Loucy (cell line): ENCODE results near the gene BCKDK.

Experiments used
- EZH2phosphoT487 ChIP-seq: fragments of 200-600 bp; IDR thresholded peaks from 2 replicates; pipeline ENCODE4 v1.6.1; 2018; ENCODE audit warnings: antibody characterized with exemption, mild to moderate bottlenecking, moderate library complexity, borderline replicate concordance
- TF ChIP-seq, protein P1 (sequence below): fragments of 200-600 bp; sonication (generic); conservative IDR thresholded peaks from 2 replicates; pipeline ENCODE4 v1.5.1; 2014; ENCODE audit warnings: mild to moderate bottlenecking, antibody characterized with exemption, low read length

DNA sequence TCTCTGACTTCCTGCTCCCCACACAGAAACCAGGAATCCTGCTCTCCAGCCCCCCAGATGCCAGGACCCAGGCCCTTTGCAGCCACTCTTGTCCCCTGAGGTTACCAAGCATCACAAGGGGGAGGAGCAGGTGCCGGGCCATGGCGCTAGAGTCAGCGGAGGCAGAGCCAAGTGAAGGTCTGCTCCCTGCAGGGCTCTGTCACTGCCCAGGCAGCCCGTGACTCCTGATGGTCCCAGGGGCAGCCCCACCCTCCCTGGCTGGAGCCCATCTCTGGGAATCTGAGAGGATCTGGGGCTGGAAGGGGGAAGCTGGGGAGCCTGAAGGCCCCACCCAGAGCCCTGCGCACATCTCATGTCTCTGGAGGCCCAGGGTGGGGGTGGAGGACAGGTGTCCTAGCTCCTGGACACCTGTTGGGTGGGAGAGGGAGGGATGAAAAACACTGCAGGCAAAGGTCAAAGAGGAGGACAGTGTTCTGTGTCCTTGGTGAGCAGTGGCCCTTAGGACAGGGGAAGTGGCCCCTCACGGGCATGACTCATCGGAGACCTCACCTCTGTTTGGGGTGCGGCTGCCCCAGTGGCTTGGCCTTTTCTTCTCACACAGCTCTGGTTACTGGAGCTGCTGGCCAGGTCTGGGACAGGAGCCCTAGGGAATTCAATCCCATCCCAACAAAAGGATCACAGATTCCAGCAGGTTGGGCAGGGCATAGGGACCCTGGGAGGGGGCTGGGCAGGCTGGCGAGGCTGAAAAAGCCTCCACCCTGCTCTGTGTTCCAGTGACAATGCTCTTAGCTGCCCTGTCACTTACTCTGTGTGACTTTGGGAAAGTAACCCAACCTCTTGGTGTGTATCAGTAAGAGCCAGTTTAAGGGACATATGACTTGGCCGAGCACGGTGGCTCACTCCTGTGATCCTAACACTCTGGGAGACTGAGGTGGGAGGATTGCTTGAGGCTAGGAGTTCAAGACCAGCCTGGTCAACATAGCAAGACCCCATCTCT is 42.0 kb downstream of the BCKDK start, which contains the start of gene PRSS36:
- TF ChIP-seq, protein P1, sequence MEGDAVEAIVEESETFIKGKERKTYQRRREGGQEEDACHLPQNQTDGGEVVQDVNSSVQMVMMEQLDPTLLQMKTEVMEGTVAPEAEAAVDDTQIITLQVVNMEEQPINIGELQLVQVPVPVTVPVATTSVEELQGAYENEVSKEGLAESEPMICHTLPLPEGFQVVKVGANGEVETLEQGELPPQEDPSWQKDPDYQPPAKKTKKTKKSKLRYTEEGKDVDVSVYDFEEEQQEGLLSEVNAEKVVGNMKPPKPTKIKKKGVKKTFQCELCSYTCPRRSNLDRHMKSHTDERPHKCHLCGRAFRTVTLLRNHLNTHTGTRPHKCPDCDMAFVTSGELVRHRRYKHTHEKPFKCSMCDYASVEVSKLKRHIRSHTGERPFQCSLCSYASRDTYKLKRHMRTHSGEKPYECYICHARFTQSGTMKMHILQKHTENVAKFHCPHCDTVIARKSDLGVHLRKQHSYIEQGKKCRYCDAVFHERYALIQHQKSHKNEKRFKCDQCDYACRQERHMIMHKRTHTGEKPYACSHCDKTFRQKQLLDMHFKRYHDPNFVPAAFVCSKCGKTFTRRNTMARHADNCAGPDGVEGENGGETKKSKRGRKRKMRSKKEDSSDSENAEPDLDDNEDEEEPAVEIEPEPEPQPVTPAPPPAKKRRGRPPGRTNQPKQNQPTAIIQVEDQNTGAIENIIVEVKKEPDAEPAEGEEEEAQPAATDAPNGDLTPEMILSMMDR, result no peak
- no peak for TF ChIP-seq EZH2phosphoT487
